ENCODE results near the gene PACSIN1.
"Not testable (repeated sequence)": the region's sequence is repeated elsewhere in the genome, so short reads cannot be mapped to it uniquely, and the experiment has no call there.

Gene PACSIN1

DNA sequence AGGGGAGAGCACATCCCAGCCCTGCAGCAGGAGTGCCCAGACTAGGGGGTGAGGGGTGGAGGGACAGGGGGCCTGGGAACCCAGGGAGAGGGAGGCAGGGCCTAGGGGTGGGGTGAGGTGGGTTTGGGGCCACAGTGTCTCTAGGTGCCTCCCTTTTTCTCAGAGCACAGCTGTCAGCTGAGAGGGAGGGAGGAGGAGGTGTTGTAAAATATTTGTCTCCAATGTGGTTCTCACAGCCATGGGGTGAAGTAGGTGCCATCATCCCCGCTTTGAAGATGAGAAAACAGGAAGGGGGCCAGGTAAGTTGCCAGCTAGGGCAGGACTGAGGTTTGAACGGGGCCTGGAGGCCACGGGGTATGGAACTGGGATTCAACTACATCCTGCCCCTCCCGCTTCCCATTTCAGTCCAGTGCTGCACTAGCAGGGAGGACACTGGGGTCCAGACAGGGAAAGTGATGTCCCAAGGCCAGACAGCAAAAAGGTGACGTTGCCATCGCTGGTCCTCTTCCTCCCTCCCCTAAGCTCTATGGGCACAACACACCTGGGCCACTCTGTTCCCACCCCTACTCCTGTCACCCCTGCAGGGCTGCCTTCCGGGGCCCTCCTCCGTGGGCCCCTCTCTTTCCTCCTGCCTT, 20.3 kb downstream of the PACSIN1 start (continued):
- TF ChIP-seq PATZ1 (CRISPR knock-in tag; IDR thresholded peaks at IDR 0.05; ENCODE audit: borderline replicate concordance) = no peak

- not testable (repeated sequence) for ATAC-seq
Observed at GRCh38 chr6:34486886-34487285, 21.0 kb downstream of the PACSIN1 start.

GRCh38 chr6:34487536-34487935, 21.7 kb downstream of the PACSIN1 start:
- no peak for ATAC-seq
- no peak for TF ChIP-seq ZNF70 (CRISPR knock-in tag; IDR thresholded peaks at IDR 0.05)
- TF ChIP-seq ZC3H10 (CRISPR knock-in tag; IDR thresholded peaks at IDR 0.05) = no peak
- no peak for TF ChIP-seq ZFP3 (CRISPR knock-in tag; IDR thresholded peaks at IDR 0.05)
- no peak for TF ChIP-seq ESRRG (CRISPR knock-in tag; IDR thresholded peaks at IDR 0.05)
- TF ChIP-seq GLIS3 (CRISPR knock-in tag; IDR thresholded peaks at IDR 0.05) = no peak
- no peak for TF ChIP-seq CSDC2 (CRISPR knock-in tag; IDR thresholded peaks at IDR 0.05)
- TF ChIP-seq, protein P1, sequence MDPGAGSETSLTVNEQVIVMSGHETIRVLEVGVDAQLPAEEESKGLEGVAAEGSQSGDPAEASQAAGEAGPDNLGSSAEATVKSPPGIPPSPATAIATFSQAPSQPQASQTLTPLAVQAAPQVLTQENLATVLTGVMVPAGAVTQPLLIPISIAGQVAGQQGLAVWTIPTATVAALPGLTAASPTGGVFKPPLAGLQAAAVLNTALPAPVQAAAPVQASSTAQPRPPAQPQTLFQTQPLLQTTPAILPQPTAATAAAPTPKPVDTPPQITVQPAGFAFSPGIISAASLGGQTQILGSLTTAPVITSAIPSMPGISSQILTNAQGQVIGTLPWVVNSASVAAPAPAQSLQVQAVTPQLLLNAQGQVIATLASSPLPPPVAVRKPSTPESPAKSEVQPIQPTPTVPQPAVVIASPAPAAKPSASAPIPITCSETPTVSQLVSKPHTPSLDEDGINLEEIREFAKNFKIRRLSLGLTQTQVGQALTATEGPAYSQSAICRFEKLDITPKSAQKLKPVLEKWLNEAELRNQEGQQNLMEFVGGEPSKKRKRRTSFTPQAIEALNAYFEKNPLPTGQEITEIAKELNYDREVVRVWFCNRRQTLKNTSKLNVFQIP (CRISPR knock-in tag; IDR thresholded peaks at IDR 0.05; ENCODE audit: borderline replicate concordance, low read depth) = no peak
- no peak for TF ChIP-seq CREB5 (CRISPR knock-in tag; IDR thresholded peaks at IDR 0.05; ENCODE audit: low read depth)
- TF ChIP-seq BACH2 (CRISPR knock-in tag; IDR thresholded peaks at IDR 0.05; ENCODE audit: borderline replicate concordance) = no peak
- no peak for TF ChIP-seq ZNF8 (CRISPR knock-in tag; IDR thresholded peaks at IDR 0.05)
- no peak for TF ChIP-seq ZNF565 (CRISPR knock-in tag; conservative IDR thresholded peaks at IDR 0.05; ENCODE audit: low read depth)
- TF ChIP-seq TCF4 (CRISPR knock-in tag; IDR thresholded peaks at IDR 0.05; ENCODE audit: borderline replicate concordance) = no peak
- TF ChIP-seq PPARA (CRISPR knock-in tag; IDR thresholded peaks at IDR 0.05; ENCODE audit: borderline replicate concordance) = no peak
- TF ChIP-seq ARNTL (CRISPR knock-in tag; IDR thresholded peaks at IDR 0.05; ENCODE audit: borderline replicate concordance, low read depth) = no peak

DNA sequence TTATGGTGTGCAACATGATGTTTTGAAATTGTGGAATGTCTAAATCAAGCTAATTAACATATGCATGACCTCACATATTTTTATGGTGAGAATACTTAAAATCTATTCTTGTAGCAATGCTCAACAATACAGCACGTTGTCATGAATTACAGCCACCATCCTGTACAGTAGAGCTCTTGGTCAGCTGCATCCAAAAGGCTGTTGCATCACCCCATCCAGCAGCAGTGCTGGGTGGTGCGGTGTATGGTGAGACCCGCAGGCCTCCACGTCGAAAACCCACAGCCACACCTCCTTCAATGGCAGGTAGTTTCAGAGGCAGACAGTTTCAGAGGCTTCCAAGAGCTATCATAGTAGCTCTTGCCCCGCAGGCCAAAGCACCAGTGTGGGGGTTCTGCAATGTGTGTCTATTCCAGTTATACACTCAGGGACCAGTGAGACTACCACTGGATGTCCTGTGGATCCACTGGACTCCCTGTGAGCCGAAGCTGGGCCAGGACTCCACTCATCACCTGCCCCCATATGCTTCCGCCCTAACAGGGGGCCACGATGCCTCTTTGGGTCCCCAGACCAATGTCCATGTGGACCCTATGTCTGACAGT, 23.4 kb downstream of the PACSIN1 start:
- TF ChIP-seq PPARA (CRISPR knock-in tag; IDR thresholded peaks at IDR 0.05; ENCODE audit: borderline replicate concordance) = no peak
- no peak for TF ChIP-seq GLIS3 (CRISPR knock-in tag; IDR thresholded peaks at IDR 0.05)
- TF ChIP-seq CSRNP3 (CRISPR knock-in tag; IDR thresholded peaks at IDR 0.05) = no peak
- TF ChIP-seq BACH2 (CRISPR knock-in tag; IDR thresholded peaks at IDR 0.05; ENCODE audit: borderline replicate concordance) = no peak
- TF ChIP-seq ZNF70 (CRISPR knock-in tag; IDR thresholded peaks at IDR 0.05) = no peak
- no peak for TF ChIP-seq PATZ1 (CRISPR knock-in tag; IDR thresholded peaks at IDR 0.05; ENCODE audit: borderline replicate concordance)
- no peak for ATAC-seq

Measured in SK-N-SH treated with all-trans-retinoic acid at 6 μM for 48 hours (cell line).